ENCODE results near the gene GJC1. TPM values are rescaled to one million over a fixed set of nuclear protein-coding genes. Genes with fewer than 3 reads are reported as not detected.

The GJC1 gene
- total RNA-seq, 1 experiment from 2014 or later: 119 TPM

GRCh38 chr17:44767493-44767892, 62.6 kb downstream of the GJC1 start:
- no peak overlapping the region for H2BK15ac ChIP-seq (ENCODE audit: low read depth, low read length)
- no peak overlapping the region for H3K18ac ChIP-seq (ENCODE audit: insufficient read length, low read depth, low read length)
- no peak overlapping the region for H4K5ac ChIP-seq (ENCODE audit: insufficient read length, low read depth, low read length)
- H2BK12ac ChIP-seq (ENCODE audit: insufficient read length, low read depth, low read length): no peak overlapping the region
- no peaks in the 10 kb centered on the region for H4K20me1 ChIP-seq (ENCODE audit: control insufficient read depth, insufficient read depth, insufficient read length)
- peak; percentile 41 for DNase-seq
- no peaks in the 10 kb centered on the region for H3K79me2 ChIP-seq (ENCODE audit: insufficient read depth, low read length)
- H3K4me1 ChIP-seq (ENCODE audit: insufficient read depth, low read length): no peaks in the 10 kb centered on the region
- peak overlapping the region in 1 of 2 experiments; percentile 20; a peak in 1 of 5 replicates for H3K4me3 Mint-ChIP-seq
- H3K27me3 Mint-ChIP-seq (ENCODE audit: low read depth): peaks cover 36% of the 10 kb centered on the region
- H3K56ac ChIP-seq (ENCODE audit: insufficient read length, low read depth, low read length): no peak overlapping the region
- no peak overlapping the region for H3K27ac ChIP-seq (ENCODE audit: insufficient read length, low read depth, low read length)
- H3K9me3 Mint-ChIP-seq: no peaks in the 10 kb centered on the region
- H3K9ac ChIP-seq (ENCODE audit: extremely low read depth, insufficient read length, low read length): no peak overlapping the region
- no peak overlapping the region for H3K14ac ChIP-seq (ENCODE audit: insufficient read depth, low read length)
- peaks cover 15 to 20% of the 10 kb centered on the region in 2 experiments for H3K4me1 Mint-ChIP-seq
- H3K4ac ChIP-seq (ENCODE audit: low read depth, low read length): no peak overlapping the region
- no peak overlapping the region for H4K91ac ChIP-seq (ENCODE audit: insufficient read length, low read depth, low read length)
- H2AK5ac ChIP-seq (ENCODE audit: insufficient read length, low read length): no peak overlapping the region
- H2BK120ac ChIP-seq (ENCODE audit: low read depth, low read length, poor library complexity, severe bottlenecking): no peak overlapping the region
- no peak overlapping the region for H3K23ac ChIP-seq (ENCODE audit: insufficient read length, low read depth, low read length)
- no peak overlapping the region for H3T11ph ChIP-seq (ENCODE audit: low read length)
- H3K27me3 ChIP-seq (ENCODE audit: insufficient read depth, low read length): no peaks in the 10 kb centered on the region
- TF ChIP-seq, protein P1, sequence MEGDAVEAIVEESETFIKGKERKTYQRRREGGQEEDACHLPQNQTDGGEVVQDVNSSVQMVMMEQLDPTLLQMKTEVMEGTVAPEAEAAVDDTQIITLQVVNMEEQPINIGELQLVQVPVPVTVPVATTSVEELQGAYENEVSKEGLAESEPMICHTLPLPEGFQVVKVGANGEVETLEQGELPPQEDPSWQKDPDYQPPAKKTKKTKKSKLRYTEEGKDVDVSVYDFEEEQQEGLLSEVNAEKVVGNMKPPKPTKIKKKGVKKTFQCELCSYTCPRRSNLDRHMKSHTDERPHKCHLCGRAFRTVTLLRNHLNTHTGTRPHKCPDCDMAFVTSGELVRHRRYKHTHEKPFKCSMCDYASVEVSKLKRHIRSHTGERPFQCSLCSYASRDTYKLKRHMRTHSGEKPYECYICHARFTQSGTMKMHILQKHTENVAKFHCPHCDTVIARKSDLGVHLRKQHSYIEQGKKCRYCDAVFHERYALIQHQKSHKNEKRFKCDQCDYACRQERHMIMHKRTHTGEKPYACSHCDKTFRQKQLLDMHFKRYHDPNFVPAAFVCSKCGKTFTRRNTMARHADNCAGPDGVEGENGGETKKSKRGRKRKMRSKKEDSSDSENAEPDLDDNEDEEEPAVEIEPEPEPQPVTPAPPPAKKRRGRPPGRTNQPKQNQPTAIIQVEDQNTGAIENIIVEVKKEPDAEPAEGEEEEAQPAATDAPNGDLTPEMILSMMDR (conservative IDR thresholded peaks at IDR 0.05): no peak
- no peaks in the 10 kb centered on the region for H3K36me3 Mint-ChIP-seq (ENCODE audit: insufficient read depth in 1 of 3, low read depth in 3 of 3)
- no peaks in the 10 kb centered on the region for H3K9me3 ChIP-seq (ENCODE audit: control insufficient read depth, low read depth, low read length)
- H2BK20ac ChIP-seq (ENCODE audit: low read depth, low read length, poor library complexity, severe bottlenecking): no peak overlapping the region
- H3K23me2 ChIP-seq (ENCODE audit: insufficient read length, low read depth, low read length, poor library complexity, severe bottlenecking): no peaks in the 10 kb centered on the region
- H2BK5ac ChIP-seq (ENCODE audit: insufficient read length, low read length): no peak overlapping the region
- no peak overlapping the region for H3K4me2 ChIP-seq (ENCODE audit: insufficient read depth, insufficient read length, low read length)
- no peaks in the 10 kb centered on the region for H3K79me1 ChIP-seq (ENCODE audit: insufficient read depth, low read depth, low read length, poor library complexity, severe bottlenecking)
- WGBS (ENCODE audit: extremely low coverage, insufficient read length, low lambda C conversion rate): no CpG with 5 or more reads among the region's 4 CpGs
- no peak overlapping the region for H4K8ac ChIP-seq (replicated peaks; ENCODE audit: insufficient read length, low read depth, low read length)
- H2AFZ ChIP-seq (ENCODE audit: low read length): no peak overlapping the region
- no peak overlapping the region for H3K27ac Mint-ChIP-seq
